ENCODE results near the gene GRIN3B.

The GRIN3B gene

GRCh38 chr19:961866-962620 is 38.2 kb upstream of the GRIN3B start:
- H3K4me3 ChIP-seq (ENCODE audit: low read depth, low read length) = no peak overlapping the region
- DNase-seq (ENCODE audit: low read depth) = no peak

DNA sequence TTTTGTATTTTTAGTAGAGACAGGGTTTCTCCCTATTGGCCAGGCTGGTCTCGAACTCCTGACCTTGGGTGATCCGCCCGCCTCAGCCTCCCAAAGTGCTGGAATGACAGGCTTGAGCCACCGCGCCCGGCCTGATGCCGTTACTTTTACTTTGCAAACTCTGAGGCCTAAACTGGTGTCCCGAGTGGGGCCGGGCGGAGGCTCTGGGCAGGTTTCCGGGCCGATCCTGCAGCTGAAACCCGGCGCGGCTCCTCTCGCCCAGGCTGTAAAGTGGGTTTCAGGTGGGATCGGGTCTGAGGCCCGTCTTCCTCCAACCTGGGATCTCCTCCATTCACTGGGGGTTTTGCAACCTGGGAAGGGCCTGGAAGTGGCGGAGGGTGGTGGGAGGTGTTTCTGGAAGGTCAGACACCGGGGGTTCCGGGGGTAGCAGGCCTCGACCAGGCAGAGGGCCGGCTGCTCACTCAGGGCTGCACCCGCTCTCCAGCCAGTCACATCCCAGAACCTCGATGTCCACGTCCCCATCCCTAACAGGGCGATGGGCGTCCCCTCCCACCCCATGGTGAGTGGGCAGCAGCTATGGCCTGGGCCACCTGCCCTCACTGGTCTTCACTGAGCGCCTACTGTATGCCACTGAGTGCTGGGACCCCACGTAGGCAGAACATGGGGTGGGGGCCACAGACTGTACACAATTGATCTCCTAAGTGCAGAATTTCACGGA is 37.4 kb upstream of the GRIN3B start:
- TF ChIP-seq, protein P1, sequence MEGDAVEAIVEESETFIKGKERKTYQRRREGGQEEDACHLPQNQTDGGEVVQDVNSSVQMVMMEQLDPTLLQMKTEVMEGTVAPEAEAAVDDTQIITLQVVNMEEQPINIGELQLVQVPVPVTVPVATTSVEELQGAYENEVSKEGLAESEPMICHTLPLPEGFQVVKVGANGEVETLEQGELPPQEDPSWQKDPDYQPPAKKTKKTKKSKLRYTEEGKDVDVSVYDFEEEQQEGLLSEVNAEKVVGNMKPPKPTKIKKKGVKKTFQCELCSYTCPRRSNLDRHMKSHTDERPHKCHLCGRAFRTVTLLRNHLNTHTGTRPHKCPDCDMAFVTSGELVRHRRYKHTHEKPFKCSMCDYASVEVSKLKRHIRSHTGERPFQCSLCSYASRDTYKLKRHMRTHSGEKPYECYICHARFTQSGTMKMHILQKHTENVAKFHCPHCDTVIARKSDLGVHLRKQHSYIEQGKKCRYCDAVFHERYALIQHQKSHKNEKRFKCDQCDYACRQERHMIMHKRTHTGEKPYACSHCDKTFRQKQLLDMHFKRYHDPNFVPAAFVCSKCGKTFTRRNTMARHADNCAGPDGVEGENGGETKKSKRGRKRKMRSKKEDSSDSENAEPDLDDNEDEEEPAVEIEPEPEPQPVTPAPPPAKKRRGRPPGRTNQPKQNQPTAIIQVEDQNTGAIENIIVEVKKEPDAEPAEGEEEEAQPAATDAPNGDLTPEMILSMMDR (IDR thresholded peaks at IDR 0.05; ENCODE audit: control insufficient read depth, extremely low read depth, insufficient read depth) = no peak
- H3K4me3 ChIP-seq (ENCODE audit: low read depth, low read length) = no peak overlapping the region
- no peak for DNase-seq (ENCODE audit: low read depth)

More at GRCh38 chr19:961866-962620, 38.2 kb upstream of the GRIN3B start:
- TF ChIP-seq, protein P1 (IDR thresholded peaks at IDR 0.05; ENCODE audit: control insufficient read depth, extremely low read depth, insufficient read depth) = no peak

DNA sequence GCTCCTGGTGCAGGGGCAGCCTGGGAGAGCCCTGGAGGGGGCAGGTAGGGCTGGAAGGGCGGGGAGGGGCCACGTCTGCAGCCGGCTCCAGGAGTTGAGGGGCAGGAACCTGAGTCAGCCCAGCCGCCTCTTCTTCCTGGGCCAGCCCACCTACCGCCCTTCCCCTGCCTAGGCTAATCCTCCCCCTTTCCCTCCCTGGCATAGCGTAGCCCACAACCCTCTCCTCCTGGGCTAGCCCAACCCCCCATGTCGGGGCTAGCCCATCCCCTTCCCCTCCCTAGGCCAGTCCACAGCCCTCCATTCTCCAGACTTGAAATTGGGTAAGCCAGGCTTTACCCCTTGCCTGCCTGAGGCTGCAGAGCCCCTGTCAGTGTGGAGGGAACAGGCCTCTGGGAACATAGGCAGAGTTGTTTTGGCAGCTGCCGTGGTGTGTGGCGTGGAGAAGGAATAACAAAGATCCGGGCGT is 36.7 kb upstream of the GRIN3B start:
- TF ChIP-seq, protein P1 (IDR thresholded peaks at IDR 0.05; ENCODE audit: control insufficient read depth, extremely low read depth, insufficient read depth) = no peak
- DNase-seq (ENCODE audit: low read depth) = no peak
- no peak overlapping the region for H3K4me3 ChIP-seq (ENCODE audit: low read depth, low read length)

GRCh38 chr19:964116-964520 is 36.1 kb upstream of the GRIN3B start:
- TF ChIP-seq, protein P1 (IDR thresholded peaks at IDR 0.05; ENCODE audit: control insufficient read depth, extremely low read depth, insufficient read depth) = no peak

DNA sequence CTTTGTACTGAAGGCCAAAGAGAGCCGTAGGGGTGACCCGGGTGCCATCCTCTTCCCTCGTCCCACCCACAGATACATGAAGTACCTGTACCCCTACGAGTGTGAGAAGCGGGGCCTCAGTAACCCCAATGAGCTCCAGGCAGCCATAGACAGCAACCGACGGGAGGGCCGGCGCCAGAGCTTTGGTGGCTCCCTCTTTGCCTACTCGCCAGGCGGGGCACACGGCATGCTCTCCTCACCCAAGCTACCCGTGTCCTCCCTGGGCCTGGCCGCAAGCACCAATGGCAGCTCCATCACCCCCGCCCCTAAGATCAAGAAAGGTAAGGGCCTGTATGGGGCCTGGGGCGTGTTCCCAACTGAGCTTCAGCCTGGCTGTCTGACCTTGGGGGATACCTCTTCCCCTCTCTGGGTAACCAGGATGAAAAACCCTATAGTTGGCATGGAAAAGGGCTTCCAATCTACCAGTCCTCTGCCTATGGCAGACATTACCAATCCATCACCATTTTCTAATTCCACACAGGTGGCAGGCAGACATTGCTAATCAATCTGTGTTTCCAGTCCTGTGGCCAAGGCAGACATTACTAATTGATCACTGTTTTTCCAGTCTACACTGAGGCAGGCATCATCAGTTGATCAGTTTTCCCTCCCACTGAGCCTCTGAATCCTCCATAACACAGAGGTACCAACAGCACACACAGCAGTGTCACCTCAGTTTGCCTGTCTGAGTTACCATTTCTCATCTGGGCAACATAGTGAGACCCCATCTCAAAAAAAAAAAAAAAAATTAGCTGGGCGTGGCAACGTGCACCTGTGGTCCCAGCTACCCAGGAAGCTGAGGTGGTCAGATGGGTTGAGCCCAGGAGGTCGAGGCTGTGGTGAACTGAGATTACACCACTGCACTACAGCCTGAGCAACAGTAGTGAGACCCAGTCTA is 35.2 kb upstream of the GRIN3B start:
- TF ChIP-seq, protein P1 (IDR thresholded peaks at IDR 0.05; ENCODE audit: control insufficient read depth, extremely low read depth, insufficient read depth) = no peak
- H3K4me3 ChIP-seq (ENCODE audit: low read depth, low read length) = no peak overlapping the region
- no peak for DNase-seq (ENCODE audit: low read depth)

More at GRCh38 chr19:964116-964520, 36.1 kb upstream of the GRIN3B start:
- DNase-seq (ENCODE audit: low read depth) = no peak
- H3K4me3 ChIP-seq (ENCODE audit: low read depth, low read length) = no peak overlapping the region

DNA sequence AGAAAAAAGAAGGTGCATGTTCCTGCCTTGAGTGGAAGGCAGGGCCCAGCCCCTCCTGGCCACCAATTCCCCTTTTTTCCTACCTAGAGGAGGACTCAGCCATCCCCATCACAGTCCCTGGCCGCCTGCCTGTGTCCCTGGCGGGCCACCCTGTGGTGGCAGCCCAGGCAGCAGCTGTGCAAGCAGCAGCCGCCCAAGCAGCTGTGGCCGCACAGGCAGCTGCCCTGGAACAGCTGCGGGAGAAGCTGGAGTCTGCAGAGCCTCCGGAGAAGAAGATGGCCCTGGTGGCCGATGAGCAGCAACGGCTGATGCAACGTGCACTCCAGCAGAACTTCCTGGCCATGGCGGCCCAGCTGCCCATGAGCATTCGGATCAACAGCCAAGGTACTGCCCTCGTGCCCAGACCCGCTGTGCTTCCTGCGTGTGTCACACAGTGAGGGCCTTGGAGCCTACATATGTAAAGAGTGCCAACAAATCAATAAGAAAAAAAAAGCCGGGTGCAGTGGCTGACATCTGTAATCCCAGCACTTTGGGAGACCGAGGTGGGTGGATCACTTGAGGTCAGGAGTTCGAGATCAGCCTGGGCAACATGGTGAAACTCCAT is 33.6 kb upstream of the GRIN3B start:
- TF ChIP-seq, protein P1 (IDR thresholded peaks at IDR 0.05; ENCODE audit: control insufficient read depth, extremely low read depth, insufficient read depth) = no peak
- no peak overlapping the region for H3K4me3 ChIP-seq (ENCODE audit: low read depth, low read length)
- no peak for DNase-seq (ENCODE audit: low read depth)
